Chondrocyte (in vitro differentiated cells): ENCODE results near the gene NCOA3. TPM values are rescaled to one million over a fixed set of nuclear protein-coding genes. Genes with fewer than 3 reads are reported as not detected.

Source experiments
- DNase-seq: peaks from one replicate; pipeline ENCODE4 v3.0.0; 2021; ENCODE audit warnings: mixed read lengths, low spot score
- H3K27ac Mint-ChIP-seq: one replicate; pipeline ENCODE4 v1.8.0; 2021; ENCODE audit warnings: mild to moderate bottlenecking, moderate library complexity, mixed read lengths; ENCODE audit not compliant: unreplicated experiment
- H3K27me3 Mint-ChIP-seq: 2 replicates; pipeline ENCODE4 v1.8.0; 2021; ENCODE audit warnings: low read depth, mixed read lengths
- H3K36me3 Mint-ChIP-seq: 2 replicates; pipeline ENCODE4 v1.8.0; 2021; ENCODE audit warnings: low read depth, mixed read lengths
- H3K4me1 Mint-ChIP-seq: 2 replicates; pipeline ENCODE4 v1.8.0; 2021; ENCODE audit warnings: low read depth, mild to moderate bottlenecking, mixed read lengths
- H3K4me3 Mint-ChIP-seq: one replicate; pipeline ENCODE4 v1.8.0; 2021; ENCODE audit warnings: mild to moderate bottlenecking, moderate library complexity, mixed read lengths; ENCODE audit not compliant: unreplicated experiment
- H3K9me3 Mint-ChIP-seq: 2 replicates; pipeline ENCODE4 v1.8.0; 2021; ENCODE audit warnings: low read depth, mixed read lengths
- CTCF ChIP-seq: fragments of 200-600 bp; sonication (generic); IDR thresholded peaks from 2 replicates; pipeline ENCODE4 v1.5.0; 2021; ENCODE audit warnings: antibody characterized with exemption, mild to moderate bottlenecking, moderate library complexity
- total RNA-seq: library from RNA; stranded (reverse); gene quantifications from 3 replicates; pipeline ENCODE4 v1.2.1, GENCODE V29; 2021

NCOA3 gene
- total RNA-seq, 1 donor from 2014 or later = 45.2 TPM

GRCh38 chr20:47675190-47676142, 173.8 kb downstream of the NCOA3 start:
- H3K9me3 Mint-ChIP-seq = no peaks in the 10 kb centered on the region
- DNase-seq = no peak
- no peak overlapping the region for H3K27ac Mint-ChIP-seq
- no peaks in the 10 kb centered on the region for H3K36me3 Mint-ChIP-seq
- no peak for TF ChIP-seq CTCF
- H3K27me3 Mint-ChIP-seq = no peaks in the 10 kb centered on the region
- H3K4me3 Mint-ChIP-seq = no peak overlapping the region
- H3K4me1 Mint-ChIP-seq = no peaks in the 10 kb centered on the region

- TF ChIP-seq CTCF = no peak
- Mint-ChIP-seq H3K4me3 (no peak overlapping the region), H3K4me1 (peaks cover under 1% of the 10 kb centered on the region), H3K9me3 (no peaks in the 10 kb centered on the region), H3K27ac (no peak overlapping the region), H3K36me3 (no peaks in the 10 kb centered on the region), H3K27me3 (no peaks in the 10 kb centered on the region)
- no peak for DNase-seq
Measured at GRCh38 chr20:47676219-47676721, 174.6 kb downstream of the NCOA3 start.

- no peaks in the 10 kb centered on the region for H3K27me3 Mint-ChIP-seq
- no peak for DNase-seq
- H3K9me3 Mint-ChIP-seq = no peaks in the 10 kb centered on the region
- H3K4me3 Mint-ChIP-seq = no peak overlapping the region
- no peak for TF ChIP-seq CTCF
- H3K4me1 Mint-ChIP-seq = peaks cover 5% of the 10 kb centered on the region
- H3K27ac Mint-ChIP-seq = no peak overlapping the region
- no peaks in the 10 kb centered on the region for H3K36me3 Mint-ChIP-seq
Measured at GRCh38 chr20:47676912-47677634, 175.4 kb downstream of the NCOA3 start.

- no peak overlapping the region for H3K4me3 Mint-ChIP-seq
- TF ChIP-seq CTCF = peak; percentile 96
- no peak overlapping the region for H3K27ac Mint-ChIP-seq
- no peak for DNase-seq
- H3K27me3 Mint-ChIP-seq = no peaks in the 10 kb centered on the region
- H3K36me3 Mint-ChIP-seq = no peaks in the 10 kb centered on the region
- H3K4me1 Mint-ChIP-seq = peaks cover 12% of the 10 kb centered on the region
- H3K9me3 Mint-ChIP-seq = no peaks in the 10 kb centered on the region
Measured at GRCh38 chr20:47677635-47678453, 176.2 kb downstream of the NCOA3 start.
